RWPE2 (cell line): Measurements from ENCODE around the gene PDE12.

ENCODE experiments used
- ATAC-seq: fragments of 200-7000 bp; cut with Tn5 transposase; 3 replicates; pipeline ENCODE4 v1.9.1; 2021; ENCODE audit warnings: low read depth
- DNase-seq: peaks from one replicate; pipeline ENCODE4 v3.0.0-alpha.2; 2020; ENCODE audit warnings: low spot score
- H3K27ac ChIP-seq: fragments of 450-650 bp; 2 replicates; pipeline ENCODE4 v1.5.1; 2017; ENCODE audit warnings: mild to moderate bottlenecking; ENCODE audit not compliant: poor library complexity, severe bottlenecking
- H3K27me3 ChIP-seq: fragments of 250-450 bp; sonication (Bioruptor Pico); 2 replicates; pipeline ENCODE4 v1.5.1; 2021; ENCODE audit warnings: mild to moderate bottlenecking, moderate library complexity; ENCODE audit not compliant: insufficient read depth, poor library complexity, severe bottlenecking
- H3K36me3 ChIP-seq: fragments of 250-450 bp; sonication (Bioruptor Pico); 2 replicates; pipeline ENCODE4 v1.5.1; 2020; ENCODE audit warnings: low read depth, mild to moderate bottlenecking, moderate library complexity
- H3K4me1 ChIP-seq: fragments of 250-450 bp; sonication (Bioruptor Pico); 2 replicates; pipeline ENCODE4 v1.5.1; 2021; ENCODE audit warnings: mild to moderate bottlenecking, moderate library complexity; ENCODE audit not compliant: insufficient read depth, poor library complexity, severe bottlenecking
- H3K4me3 ChIP-seq: fragments of 250-450 bp; sonication (Bioruptor Pico); 2 replicates; pipeline ENCODE4 v1.5.1; 2021; ENCODE audit warnings: mild to moderate bottlenecking, moderate library complexity; ENCODE audit not compliant: severe bottlenecking
- H3K9me3 ChIP-seq: fragments of 250-450 bp; sonication (Bioruptor Pico); 2 replicates; pipeline ENCODE4 v1.5.1; 2021; ENCODE audit warnings: mild to moderate bottlenecking, moderate library complexity; ENCODE audit not compliant: severe bottlenecking
- TF ChIP-seq, protein P1 (sequence below): fragments of 450-650 bp; IDR thresholded peaks from one replicate; pipeline ENCODE4 v1.5.1; 2017; ENCODE audit warnings: mild to moderate bottlenecking, moderate library complexity; ENCODE audit not compliant: poor library complexity, severe bottlenecking

The PDE12 gene, protein sequence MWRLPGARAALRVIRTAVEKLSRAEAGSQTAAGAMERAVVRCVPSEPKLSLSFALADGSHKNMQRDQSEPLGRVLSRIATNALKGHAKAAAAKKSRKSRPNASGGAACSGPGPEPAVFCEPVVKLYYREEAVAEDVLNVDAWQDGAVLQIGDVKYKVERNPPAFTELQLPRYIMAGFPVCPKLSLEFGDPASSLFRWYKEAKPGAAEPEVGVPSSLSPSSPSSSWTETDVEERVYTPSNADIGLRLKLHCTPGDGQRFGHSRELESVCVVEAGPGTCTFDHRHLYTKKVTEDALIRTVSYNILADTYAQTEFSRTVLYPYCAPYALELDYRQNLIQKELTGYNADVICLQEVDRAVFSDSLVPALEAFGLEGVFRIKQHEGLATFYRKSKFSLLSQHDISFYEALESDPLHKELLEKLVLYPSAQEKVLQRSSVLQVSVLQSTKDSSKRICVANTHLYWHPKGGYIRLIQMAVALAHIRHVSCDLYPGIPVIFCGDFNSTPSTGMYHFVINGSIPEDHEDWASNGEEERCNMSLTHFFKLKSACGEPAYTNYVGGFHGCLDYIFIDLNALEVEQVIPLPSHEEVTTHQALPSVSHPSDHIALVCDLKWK

DNA sequence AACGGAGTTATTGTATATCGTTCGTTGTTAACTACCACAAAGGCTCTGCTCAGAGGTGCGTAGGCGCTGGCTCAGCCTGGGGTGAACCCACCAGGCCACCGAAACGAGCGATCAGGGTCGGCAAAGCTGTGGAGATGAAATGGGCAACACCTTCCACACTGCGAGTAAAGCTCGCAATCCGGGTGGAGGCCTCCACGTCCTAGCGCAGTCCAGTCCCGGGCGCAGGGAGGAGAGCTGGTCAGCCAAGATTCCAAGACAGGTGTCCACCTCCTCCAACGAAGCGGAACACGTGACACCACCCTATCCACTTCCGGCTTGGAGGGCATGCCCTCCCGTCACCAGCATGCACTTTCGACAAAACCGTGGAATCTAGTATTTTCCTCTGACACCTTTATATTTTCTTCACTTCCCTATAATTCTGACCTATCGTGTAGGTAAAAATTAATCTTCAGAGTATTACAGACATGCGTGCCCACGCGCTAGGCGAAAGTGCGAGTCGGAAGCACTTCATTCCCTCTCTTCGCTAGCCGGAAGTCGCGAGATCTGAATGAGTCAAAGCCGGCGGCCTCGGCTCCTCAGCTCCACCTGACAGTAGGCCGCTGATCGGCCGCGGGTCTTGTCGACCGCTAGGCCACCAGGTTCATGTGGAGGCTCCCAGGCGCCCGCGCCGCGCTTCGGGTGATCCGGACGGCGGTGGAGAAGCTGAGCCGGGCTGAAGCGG, at the start of gene PDE12:
Gene PDE12, plus strand, starts transcription at position 537 of the 721 bp plus-strand sequence. Its CDS starts 106 bp downstream, at position 643.
- ATAC-seq, result peak; percentile 80
- H3K4me1 ChIP-seq, result peaks cover 18% of the 10 kb centered on the region
- H3K4me3 ChIP-seq, result peak within 1 kb of the TSS; percentile 59
- H3K27ac ChIP-seq, result peak within 1 kb of the TSS; percentile 53
- TF ChIP-seq, protein P1, sequence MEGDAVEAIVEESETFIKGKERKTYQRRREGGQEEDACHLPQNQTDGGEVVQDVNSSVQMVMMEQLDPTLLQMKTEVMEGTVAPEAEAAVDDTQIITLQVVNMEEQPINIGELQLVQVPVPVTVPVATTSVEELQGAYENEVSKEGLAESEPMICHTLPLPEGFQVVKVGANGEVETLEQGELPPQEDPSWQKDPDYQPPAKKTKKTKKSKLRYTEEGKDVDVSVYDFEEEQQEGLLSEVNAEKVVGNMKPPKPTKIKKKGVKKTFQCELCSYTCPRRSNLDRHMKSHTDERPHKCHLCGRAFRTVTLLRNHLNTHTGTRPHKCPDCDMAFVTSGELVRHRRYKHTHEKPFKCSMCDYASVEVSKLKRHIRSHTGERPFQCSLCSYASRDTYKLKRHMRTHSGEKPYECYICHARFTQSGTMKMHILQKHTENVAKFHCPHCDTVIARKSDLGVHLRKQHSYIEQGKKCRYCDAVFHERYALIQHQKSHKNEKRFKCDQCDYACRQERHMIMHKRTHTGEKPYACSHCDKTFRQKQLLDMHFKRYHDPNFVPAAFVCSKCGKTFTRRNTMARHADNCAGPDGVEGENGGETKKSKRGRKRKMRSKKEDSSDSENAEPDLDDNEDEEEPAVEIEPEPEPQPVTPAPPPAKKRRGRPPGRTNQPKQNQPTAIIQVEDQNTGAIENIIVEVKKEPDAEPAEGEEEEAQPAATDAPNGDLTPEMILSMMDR, result no peak
- H3K9me3 ChIP-seq, result no peaks in the 10 kb centered on the region
- DNase-seq, result peak; percentile 90
- H3K36me3 ChIP-seq, result peaks cover 37% of the 10 kb centered on the region
- H3K27me3 ChIP-seq, result no peaks in the 10 kb centered on the region

DNA sequence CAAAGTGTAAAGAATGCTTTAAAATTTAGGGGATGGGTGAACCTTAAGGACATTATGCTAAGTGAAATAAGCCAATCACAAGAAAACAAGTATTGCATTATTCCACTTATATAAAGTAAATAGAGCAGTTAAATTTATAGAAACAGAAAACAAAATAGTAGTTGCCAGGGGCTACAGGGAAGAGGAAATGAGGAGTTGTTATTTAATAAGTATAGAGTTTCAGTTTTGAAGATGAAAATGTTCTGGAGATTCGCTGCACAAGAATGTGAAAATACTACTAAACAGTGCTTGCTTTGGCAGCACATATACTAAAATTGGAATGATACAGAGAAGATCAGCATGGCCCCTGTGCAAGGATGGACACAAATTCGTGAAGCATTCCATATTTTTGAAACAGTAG, 43.9 kb upstream of the PDE12 start:
- Histone ChIP-seq H3K27me3 (no peaks in the 10 kb centered on the region), H3K27ac (no peak overlapping the region), H3K4me1 (no peaks in the 10 kb centered on the region), H3K4me3 (no peak overlapping the region), H3K9me3 (no peaks in the 10 kb centered on the region), H3K36me3 (no peaks in the 10 kb centered on the region)
- TF ChIP-seq, protein P1, result no peak
- DNase-seq (no peak), ATAC-seq (no peak)

DNA sequence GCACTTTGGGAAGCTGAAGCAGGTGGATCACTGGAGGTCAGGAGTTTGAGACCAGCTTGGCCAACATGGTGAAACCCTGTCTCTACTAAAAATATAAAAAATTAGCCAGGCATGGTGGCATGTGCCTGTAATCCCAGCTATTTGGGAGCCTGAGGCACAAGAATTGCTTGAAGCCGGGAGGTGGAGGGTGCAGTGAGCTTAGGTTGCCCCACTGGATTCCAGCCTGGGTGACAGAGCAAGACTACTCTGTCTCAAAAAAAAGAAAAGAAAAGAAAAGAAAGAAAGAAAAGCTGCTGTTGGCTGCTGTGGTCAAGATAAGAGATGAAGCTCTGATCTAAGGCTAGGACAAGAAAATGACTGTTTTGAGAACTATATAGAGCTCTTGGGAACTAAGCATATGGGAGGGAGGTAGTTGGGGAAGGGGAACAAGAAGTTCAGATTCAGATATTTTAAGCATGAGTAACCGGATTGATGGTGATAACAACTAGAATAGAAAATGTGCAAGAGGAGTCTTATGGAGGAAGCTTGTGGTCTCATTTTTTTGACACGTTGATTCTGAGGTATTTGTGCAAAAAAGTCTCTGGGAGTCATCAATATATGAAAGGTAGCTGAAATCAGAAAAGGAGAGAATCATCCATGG, 37.7 kb upstream of the PDE12 start:
- Histone ChIP-seq H3K27ac (no peak overlapping the region), H3K9me3 (no peaks in the 10 kb centered on the region), H3K27me3 (no peaks in the 10 kb centered on the region), H3K4me1 (peaks cover 7% of the 10 kb centered on the region), H3K36me3 (no peaks in the 10 kb centered on the region), H3K4me3 (no peak overlapping the region)
- DNase-seq (no peak), ATAC-seq (no peak; the same call in 2 of the 3 replicates)
- TF ChIP-seq, protein P1, result no peak

DNA sequence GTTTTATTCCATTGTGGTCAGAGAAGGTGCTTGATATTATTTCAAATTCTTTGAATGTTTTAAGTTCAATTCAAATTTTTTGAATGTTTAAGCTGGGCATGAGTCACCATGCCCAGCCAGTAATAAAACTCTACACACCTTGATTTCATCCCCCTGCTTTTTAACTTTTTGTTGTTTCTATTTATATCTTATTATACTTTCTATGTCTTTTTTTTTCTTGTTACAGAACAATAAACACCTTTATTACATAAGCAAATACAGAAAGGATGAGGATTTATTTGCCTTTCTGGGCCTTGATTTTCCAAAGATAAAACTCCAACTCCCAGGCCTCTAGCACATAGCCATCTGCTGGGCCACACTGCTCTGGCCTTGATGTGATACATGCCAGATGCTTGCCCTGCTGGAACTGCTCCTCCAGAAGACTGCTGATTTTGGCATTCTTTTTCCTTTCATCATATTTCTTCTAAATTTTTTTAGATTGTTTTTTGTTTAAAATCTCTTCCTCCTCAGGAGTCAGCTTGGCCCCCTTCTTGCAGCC, 25.9 kb upstream of the PDE12 start:
- ATAC-seq (0 out of 3 replicates have a peak, but pooled peaks have one; percentile 40), DNase-seq (no peak)
- H3K36me3 ChIP-seq, result no peaks in the 10 kb centered on the region
- no peak overlapping the region for H3K4me3 ChIP-seq
- H3K4me1 ChIP-seq, result peaks cover 7% of the 10 kb centered on the region
- no peak overlapping the region for H3K27ac ChIP-seq
- H3K9me3 ChIP-seq, result no peaks in the 10 kb centered on the region
- TF ChIP-seq, protein P1, result no peak
- no peaks in the 10 kb centered on the region for H3K27me3 ChIP-seq
